ENCODE measurements around the gene EIPR1.

The EIPR1 gene

GRCh38 chr2:3238951-3239841 is 138.4 kb downstream of the EIPR1 start:
- no peak for TF ChIP-seq CTCF (conservative IDR thresholded peaks at IDR 0.05)
- no peak overlapping the region for H3K27ac ChIP-seq

GRCh38 chr2:3236300-3237045 is 141.1 kb downstream of the EIPR1 start:
- TF ChIP-seq CTCF (conservative IDR thresholded peaks at IDR 0.05): no peak
- H3K27ac ChIP-seq: no peak overlapping the region

GRCh38 chr2:3233877-3234276 is 143.7 kb downstream of the EIPR1 start:
- TF ChIP-seq CTCF (conservative IDR thresholded peaks at IDR 0.05): no peak
- peak overlapping the region; percentile 16; the same call in 1 of the 2 replicates for H3K27ac ChIP-seq

- H3K27ac ChIP-seq: no peak overlapping the region
- TF ChIP-seq CTCF (conservative IDR thresholded peaks at IDR 0.05): no peak
Measured at GRCh38 chr2:3229221-3229620, 148.4 kb downstream of the EIPR1 start.

- H3K27ac ChIP-seq: no peak overlapping the region
- TF ChIP-seq CTCF (conservative IDR thresholded peaks at IDR 0.05): no peak
Measured at GRCh38 chr2:3224681-3225080, 152.9 kb downstream of the EIPR1 start.

GRCh38 chr2:3223080-3223923 is 154.3 kb downstream of the EIPR1 start:
- H3K27ac ChIP-seq: no peak overlapping the region

More at GRCh38 chr2:3223080-3223923, 154.3 kb downstream of the EIPR1 start:
- no peak for TF ChIP-seq CTCF (conservative IDR thresholded peaks at IDR 0.05)
